HL-60 (cell line): ENCODE measurements around the gene USP43.

ENCODE experiments used
- CTCF ChIP-seq: IDR thresholded peaks from one replicate; pipeline ENCODE4 v1.5.1; 2011; ENCODE audit warnings: low read length, control low read depth, inconsistent platforms; ENCODE audit not compliant: insufficient read depth
- SPI1 ChIP-seq: IDR thresholded peaks from 2 replicates; pipeline ENCODE4 v1.6.1; 2012; ENCODE audit warnings: low read depth, mild to moderate bottlenecking, borderline replicate concordance
- TF ChIP-seq, protein P1 (sequence below): IDR thresholded peaks from 2 replicates; pipeline ENCODE4 v1.6.1; 2012; ENCODE audit warnings: low read depth; ENCODE audit not compliant: insufficient replicate concordance

- TF ChIP-seq CTCF, result no peak
- TF ChIP-seq SPI1, result no peak
- TF ChIP-seq, protein P1, sequence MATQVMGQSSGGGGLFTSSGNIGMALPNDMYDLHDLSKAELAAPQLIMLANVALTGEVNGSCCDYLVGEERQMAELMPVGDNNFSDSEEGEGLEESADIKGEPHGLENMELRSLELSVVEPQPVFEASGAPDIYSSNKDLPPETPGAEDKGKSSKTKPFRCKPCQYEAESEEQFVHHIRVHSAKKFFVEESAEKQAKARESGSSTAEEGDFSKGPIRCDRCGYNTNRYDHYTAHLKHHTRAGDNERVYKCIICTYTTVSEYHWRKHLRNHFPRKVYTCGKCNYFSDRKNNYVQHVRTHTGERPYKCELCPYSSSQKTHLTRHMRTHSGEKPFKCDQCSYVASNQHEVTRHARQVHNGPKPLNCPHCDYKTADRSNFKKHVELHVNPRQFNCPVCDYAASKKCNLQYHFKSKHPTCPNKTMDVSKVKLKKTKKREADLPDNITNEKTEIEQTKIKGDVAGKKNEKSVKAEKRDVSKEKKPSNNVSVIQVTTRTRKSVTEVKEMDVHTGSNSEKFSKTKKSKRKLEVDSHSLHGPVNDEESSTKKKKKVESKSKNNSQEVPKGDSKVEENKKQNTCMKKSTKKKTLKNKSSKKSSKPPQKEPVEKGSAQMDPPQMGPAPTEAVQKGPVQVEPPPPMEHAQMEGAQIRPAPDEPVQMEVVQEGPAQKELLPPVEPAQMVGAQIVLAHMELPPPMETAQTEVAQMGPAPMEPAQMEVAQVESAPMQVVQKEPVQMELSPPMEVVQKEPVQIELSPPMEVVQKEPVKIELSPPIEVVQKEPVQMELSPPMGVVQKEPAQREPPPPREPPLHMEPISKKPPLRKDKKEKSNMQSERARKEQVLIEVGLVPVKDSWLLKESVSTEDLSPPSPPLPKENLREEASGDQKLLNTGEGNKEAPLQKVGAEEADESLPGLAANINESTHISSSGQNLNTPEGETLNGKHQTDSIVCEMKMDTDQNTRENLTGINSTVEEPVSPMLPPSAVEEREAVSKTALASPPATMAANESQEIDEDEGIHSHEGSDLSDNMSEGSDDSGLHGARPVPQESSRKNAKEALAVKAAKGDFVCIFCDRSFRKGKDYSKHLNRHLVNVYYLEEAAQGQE, result no peak
Observed at GRCh38 chr17:9700754-9701476, 55.6 kb downstream of the USP43 start.
